ENCODE results near the gene ANO9.

DNA sequence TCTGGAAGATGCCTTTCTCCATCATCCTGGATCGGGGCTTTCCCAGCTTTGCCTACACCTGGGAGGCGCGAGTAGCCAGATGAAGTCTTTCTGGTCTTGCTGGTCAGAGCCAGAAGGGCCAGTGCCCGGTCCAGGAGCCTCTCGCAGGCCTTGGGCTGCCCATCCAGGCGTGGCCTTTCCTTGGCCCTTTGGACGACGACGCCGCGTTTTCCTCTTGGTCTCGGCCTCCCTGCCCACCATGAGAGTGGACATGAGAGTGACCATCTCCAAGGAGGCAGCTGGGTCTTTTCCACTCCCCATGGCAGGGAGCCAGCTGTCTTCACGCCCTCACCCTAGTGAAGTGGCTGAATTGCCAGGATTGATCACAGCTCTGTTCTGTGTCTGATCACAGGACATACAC is 11.8 kb upstream of the ANO9 start:
- TF ChIP-seq, protein P1, sequence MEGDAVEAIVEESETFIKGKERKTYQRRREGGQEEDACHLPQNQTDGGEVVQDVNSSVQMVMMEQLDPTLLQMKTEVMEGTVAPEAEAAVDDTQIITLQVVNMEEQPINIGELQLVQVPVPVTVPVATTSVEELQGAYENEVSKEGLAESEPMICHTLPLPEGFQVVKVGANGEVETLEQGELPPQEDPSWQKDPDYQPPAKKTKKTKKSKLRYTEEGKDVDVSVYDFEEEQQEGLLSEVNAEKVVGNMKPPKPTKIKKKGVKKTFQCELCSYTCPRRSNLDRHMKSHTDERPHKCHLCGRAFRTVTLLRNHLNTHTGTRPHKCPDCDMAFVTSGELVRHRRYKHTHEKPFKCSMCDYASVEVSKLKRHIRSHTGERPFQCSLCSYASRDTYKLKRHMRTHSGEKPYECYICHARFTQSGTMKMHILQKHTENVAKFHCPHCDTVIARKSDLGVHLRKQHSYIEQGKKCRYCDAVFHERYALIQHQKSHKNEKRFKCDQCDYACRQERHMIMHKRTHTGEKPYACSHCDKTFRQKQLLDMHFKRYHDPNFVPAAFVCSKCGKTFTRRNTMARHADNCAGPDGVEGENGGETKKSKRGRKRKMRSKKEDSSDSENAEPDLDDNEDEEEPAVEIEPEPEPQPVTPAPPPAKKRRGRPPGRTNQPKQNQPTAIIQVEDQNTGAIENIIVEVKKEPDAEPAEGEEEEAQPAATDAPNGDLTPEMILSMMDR (IDR thresholded peaks at IDR 0.05; ENCODE audit: low read length) = no peak
- TF ChIP-seq EZH2 (optimal IDR thresholded peaks at IDR 0.05; ENCODE audit: low read depth, low read length) (no peak), EZH2phosphoT487 (IDR thresholded peaks at IDR 0.05; ENCODE audit: low read length) (no peak)
